RPMI7951 (cell line): Measurements from ENCODE around the gene CHRM2. TPM values are rescaled to one million over a fixed set of nuclear protein-coding genes. Genes with fewer than 3 reads are reported as not detected.
A peak's percentile ranks its signal among the peaks of the same experiment; 100 is the strongest.

Source experiments
- DNase-seq: peaks from one replicate; pipeline ENCODE4 v3.0.0-alpha.2; 2012; ENCODE audit warnings: low read depth
- total RNA-seq: library from RNA; depleted of rRNA; stranded (reverse); fragments of >200 nt; shearing (Covaris generic); gene quantifications from 2 replicates; pipeline ENCODE4 v1.2.3, GENCODE V29; 2014

Gene CHRM2
- total RNA-seq, 1 experiment from 2014 or later: 0.84 TPM

- no peak for DNase-seq
Observed at GRCh38 chr7:136894789-136895188, 26.3 kb downstream of the CHRM2 start.

GRCh38 chr7:136897676-136898075, 29.2 kb downstream of the CHRM2 start:
- DNase-seq: no peak

GRCh38 chr7:136900005-136900404, 31.6 kb downstream of the CHRM2 start:
- DNase-seq: no peak

- no peak for DNase-seq
Observed at GRCh38 chr7:136910771-136911170, 42.3 kb downstream of the CHRM2 start.

GRCh38 chr7:136911344-136911743, 42.9 kb downstream of the CHRM2 start:
- DNase-seq: peak; percentile 59

- DNase-seq: no peak
Observed at GRCh38 chr7:136912339-136912738, 43.9 kb downstream of the CHRM2 start.

- no peak for DNase-seq
Observed at GRCh38 chr7:136914016-136914415, 45.6 kb downstream of the CHRM2 start.

GRCh38 chr7:136919820-136920219, 51.4 kb downstream of the CHRM2 start:
- DNase-seq: no peak

GRCh38 chr7:136923111-136923667, 54.7 kb downstream of the CHRM2 start:
- DNase-seq: peak; percentile 85

GRCh38 chr7:136925044-136925443, 56.6 kb downstream of the CHRM2 start:
- peak; percentile 75 for DNase-seq

- peak; percentile 76 for DNase-seq
Observed at GRCh38 chr7:136925556-136925955, 57.1 kb downstream of the CHRM2 start.

GRCh38 chr7:136931169-136931867, 62.9 kb downstream of the CHRM2 start:
- no peak for DNase-seq

GRCh38 chr7:136937436-136937835, 69.0 kb downstream of the CHRM2 start:
- DNase-seq: no peak

- DNase-seq: no peak
Observed at GRCh38 chr7:136938476-136938875, 70.0 kb downstream of the CHRM2 start.

GRCh38 chr7:136940122-136940521, 71.7 kb downstream of the CHRM2 start:
- no peak for DNase-seq

- no peak for DNase-seq
Observed at GRCh38 chr7:136940917-136941316, 72.5 kb downstream of the CHRM2 start.

- DNase-seq: no peak
Observed at GRCh38 chr7:136941816-136942215, 73.4 kb downstream of the CHRM2 start.

- no peak for DNase-seq
Observed at GRCh38 chr7:136942401-136942800, 73.9 kb downstream of the CHRM2 start.

GRCh38 chr7:136942994-136943393, 74.5 kb downstream of the CHRM2 start:
- no peak for DNase-seq

GRCh38 chr7:136947347-136947746, 78.9 kb downstream of the CHRM2 start:
- DNase-seq: peak; percentile 48

GRCh38 chr7:136950331-136950730, 81.9 kb downstream of the CHRM2 start:
- peak; percentile 56 for DNase-seq

GRCh38 chr7:136953386-136953785, 84.9 kb downstream of the CHRM2 start:
- DNase-seq: peak; percentile 83

- peak; percentile 72 for DNase-seq
Observed at GRCh38 chr7:136956232-136956631, 87.8 kb downstream of the CHRM2 start.

- peak; percentile 28 for DNase-seq
Observed at GRCh38 chr7:136956671-136957070, 88.2 kb downstream of the CHRM2 start.
